HFF-Myc (cell line): Measurements from ENCODE around the gene RALGAPA1.
A peak's percentile ranks its signal among the peaks of the same experiment; 100 is the strongest.

Experiments used
- DNase-seq: peaks from one replicate; pipeline ENCODE4 v3.0.0-alpha.2; 2011; ENCODE audit warnings: low read depth; ENCODE audit errors: extremely low read depth
- H3K4me3 ChIP-seq: replicated peaks from 2 replicates; pipeline ENCODE4 v1.5.1; 2011; ENCODE audit warnings: low read depth, mild to moderate bottlenecking, control low read depth, low read length
- CTCF ChIP-seq: IDR thresholded peaks from 2 replicates; pipeline ENCODE4 v1.5.1; 2012; ENCODE audit warnings: mild to moderate bottlenecking, low read depth, low read length, control low read depth; ENCODE audit errors: missing control alignments

Gene RALGAPA1

GRCh38 chr14:35539969-35540368 is 269.1 kb downstream of the RALGAPA1 start:
- no peak for TF ChIP-seq CTCF
- H3K4me3 ChIP-seq, result no peak overlapping the region
- DNase-seq, result no peak

GRCh38 chr14:35535483-35536112 is 273.5 kb downstream of the RALGAPA1 start:
- no peak for DNase-seq
- H3K4me3 ChIP-seq, result no peak overlapping the region; the same call in 1 of the 2 replicates

GRCh38 chr14:35534873-35535482 is 274.1 kb downstream of the RALGAPA1 start:
- TF ChIP-seq CTCF, result no peak
- DNase-seq, result peak; percentile 15
- peak overlapping the region; percentile 49 for H3K4me3 ChIP-seq

More at GRCh38 chr14:35535483-35536112, 273.5 kb downstream of the RALGAPA1 start:
- TF ChIP-seq CTCF, result no peak

GRCh38 chr14:35534208-35534872 is 274.8 kb downstream of the RALGAPA1 start:
- peak overlapping the region; percentile 49 for H3K4me3 ChIP-seq
- TF ChIP-seq CTCF, result peak; percentile 4
- DNase-seq, result no peak

GRCh38 chr14:35533357-35534207 is 275.5 kb downstream of the RALGAPA1 start, which contains the start of gene INSM2:
Gene INSM2 (plus strand): TSS chr14:35534164. CDS start chr14:35534253, 89 bp downstream.
- no peak for TF ChIP-seq CTCF
- H3K4me3 ChIP-seq, result peak within 1 kb of the TSS; percentile 49
- DNase-seq, result no peak

- no peak for DNase-seq
- H3K4me3 ChIP-seq, result peak overlapping the region; percentile 49
- no peak for TF ChIP-seq CTCF
Observed at GRCh38 chr14:35532783-35533356, 276.2 kb downstream of the RALGAPA1 start.
